Lung (tissue), 12 donors: ENCODE results near the gene EGFL8. TPM values are rescaled to one million over a fixed set of nuclear protein-coding genes. Genes with fewer than 3 reads are reported as not detected.
"Not testable (repeated sequence)": the region's sequence is repeated elsewhere in the genome, so short reads cannot be mapped to it uniquely, and the experiment has no call there.

ENCODE experiments used
- ATAC-seq: fragments of 200-7000 bp; cut with Tn5 transposase; one replicate; pipeline ENCODE4 v1.9.1; 2020; ENCODE audit warnings: moderate number of reproducible peaks; ENCODE audit not compliant: insufficient read depth, low FRiP score
- DNase-seq, 3 donors: peaks; one replicate each; pipeline ENCODE4 v3.0.0-alpha.2; 2013 to 2017
- H3K27ac ChIP-seq, 2 donors: one replicate each; pipeline ENCODE4 v1.5.1; 2013; ENCODE audit warnings: mild to moderate bottlenecking in 2 of 2, moderate library complexity in 2 of 2, control low read depth in 1 of 2, inconsistent platforms in 1 of 2, low read depth in 1 of 2, low read length in 1 of 2
- H3K27me3 ChIP-seq, 3 donors: one replicate each; pipeline ENCODE4 v1.5.1; 2013; ENCODE audit warnings: low read length in 2 of 3; ENCODE audit not compliant: control insufficient read depth in 3 of 3, insufficient read depth in 3 of 3
- H3K36me3 ChIP-seq, 4 donors: one replicate each; pipeline ENCODE4 v1.5.1; 2013; ENCODE audit warnings: low read length in 4 of 4, mild to moderate bottlenecking in 1 of 4, moderate library complexity in 1 of 4; ENCODE audit not compliant: control insufficient read depth in 4 of 4, insufficient read depth in 4 of 4
- H3K4me1 ChIP-seq, 5 donors: one replicate each; pipeline ENCODE4 v1.5.1; 2013; ENCODE audit warnings: low read length in 5 of 5, mild to moderate bottlenecking in 2 of 5, moderate library complexity in 1 of 5; ENCODE audit not compliant: control insufficient read depth in 5 of 5, insufficient read depth in 5 of 5
- H3K4me3 ChIP-seq: one replicate; pipeline ENCODE4 v1.5.1; 2013; ENCODE audit warnings: mild to moderate bottlenecking, control low read depth, moderate library complexity
- H3K9ac ChIP-seq, 2 donors: one replicate each; pipeline ENCODE4 v1.5.1; 2013; ENCODE audit warnings: low read length in 2 of 2, control low read depth in 1 of 2; ENCODE audit not compliant: insufficient read depth in 1 of 2
- H3K9me3 ChIP-seq, 4 donors: one replicate each; pipeline ENCODE4 v1.5.1; 2013; ENCODE audit warnings: low read length in 3 of 4, mild to moderate bottlenecking in 1 of 4, moderate library complexity in 1 of 4; ENCODE audit not compliant: control insufficient read depth in 4 of 4, insufficient read depth in 3 of 4
- CTCF ChIP-seq: IDR thresholded peaks from 2 replicates; pipeline ENCODE4 v1.5.1; 2012; ENCODE audit warnings: mild to moderate bottlenecking; ENCODE audit errors: control extremely low read depth, extremely low read depth
- WGBS, 2 donors: extraction: QIAGEN DNeasy Blood & Tissue Kit; methylation state at CpG; one replicate each; pipeline ENCODE4 v1.1.7; 2013; 5-methylcytosine and 5-hydroxymethylcytosine counted together
- polyA plus RNA-seq, 2 donors: library from polyadenylated mRNA; stranded (reverse); fragments of 200-250 nt; gene quantifications; one replicate each; pipeline ENCODE4 v1.2.1, GENCODE V29; 2013
- total RNA-seq, 2 donors: library from RNA; depleted of rRNA in 1 of 2; stranded (reverse); fragments of >200 nt in 1 of 2; gene quantifications; one replicate each; pipeline ENCODE4 v1.2.1, GENCODE V29; 2014 to 2021
- donor health status: control.
- donor health status: control.
- donor health status: Bipolar disorder and iron deficiency.
- donor health status: healthy.
- donor health status: DM: yes; HTN: yes; CAD: no.

The EGFL8 gene
- total and polyA plus RNA-seq, 4 donors: 3.8 to 10.9 (median 10.0) TPM

DNA sequence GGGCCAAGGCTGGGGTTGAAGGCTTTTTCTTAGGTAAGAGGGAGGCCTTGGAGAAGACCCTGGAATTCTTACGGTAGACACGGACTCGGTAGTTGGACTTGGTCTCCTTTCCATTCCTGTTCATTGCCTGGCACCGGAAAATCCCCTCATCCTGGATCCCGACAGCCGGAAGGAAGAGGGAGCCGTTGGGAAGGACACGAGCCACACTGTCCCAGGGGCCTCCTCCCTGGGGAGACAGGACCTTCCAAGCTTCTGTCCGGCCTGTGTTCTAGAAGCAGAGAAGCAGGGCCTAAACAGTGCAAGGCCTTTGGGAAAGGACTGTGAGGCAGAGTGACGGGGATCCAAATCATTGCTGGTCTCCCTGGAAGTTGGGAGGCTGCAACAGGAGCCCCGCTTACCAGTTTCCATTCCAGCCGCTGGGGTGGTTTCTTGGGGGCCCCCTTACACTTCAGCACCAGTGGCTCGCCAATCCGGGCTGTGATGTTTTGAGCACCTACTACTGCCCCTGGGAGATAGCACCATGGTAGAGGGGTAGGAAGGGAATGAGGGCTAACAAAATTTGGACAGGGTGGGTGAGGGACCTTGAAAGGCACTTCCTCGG, 19.2 kb downstream of the EGFL8 start:
- peaks cover 0 to 34% (median 26%) of the 10 kb centered on the region in 4 donors for H3K36me3 ChIP-seq
- H3K4me1 ChIP-seq: peaks cover 0 to 42% (median 22%) of the 10 kb centered on the region in 5 donors
- H3K9me3 ChIP-seq: no peaks in the 10 kb centered on the region
- 67 to 80% methylated on average over 15 of the region's 15 CpGs for WGBS, 2 donors
- TF ChIP-seq CTCF: no peak
- no peaks in the 10 kb centered on the region for H3K27me3 ChIP-seq
- no peak overlapping the region for H3K9ac ChIP-seq
- H3K27ac ChIP-seq: peak overlapping the region; percentile 30 to 83
- no peak overlapping the region for H3K4me3 ChIP-seq
- no peak for DNase-seq
- no peak for ATAC-seq

DNA sequence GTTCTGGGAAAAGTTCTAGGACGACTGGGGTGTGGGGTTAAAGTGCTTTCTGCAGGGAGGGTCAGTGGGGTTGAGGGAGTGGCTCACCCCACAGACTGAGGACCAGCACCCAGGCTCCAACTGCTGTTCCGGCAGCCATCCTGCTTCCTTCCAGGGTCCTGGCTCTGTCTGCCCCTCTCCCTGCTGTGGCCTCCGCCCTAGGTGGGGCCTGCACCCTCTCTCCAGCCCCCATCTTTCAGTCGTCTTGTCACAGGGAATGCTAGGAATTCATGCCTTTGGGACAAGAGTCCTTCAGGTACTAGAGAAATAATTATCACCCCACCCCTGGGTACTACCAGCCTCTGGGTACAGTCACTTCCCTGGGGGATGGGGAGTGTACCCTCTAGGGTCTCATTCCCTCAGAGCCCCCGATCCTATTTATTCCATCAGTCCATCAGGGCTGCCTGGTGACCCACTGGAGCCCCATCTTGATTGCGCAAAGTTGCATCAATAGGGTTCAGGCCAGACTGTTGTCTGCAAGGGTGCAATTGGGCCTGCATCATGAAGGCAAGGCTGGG, 19.8 kb downstream of the EGFL8 start, which contains the start of gene AGER:
Gene AGER, minus strand, starts transcription at position 170 of the 557 bp plus-strand sequence. Its CDS starts 31 bp downstream, at position 139.
- H3K9ac ChIP-seq: no peak within 1 kb of the TSS
- H3K4me3 ChIP-seq: no peak within 1 kb of the TSS
- WGBS, 2 donors: 63 to 79% methylated on average over 6 of the region's 6 CpGs
- DNase-seq (peak in 1 of 3 donors; percentile 28), ATAC-seq (no peak)
- no peak for TF ChIP-seq CTCF
- H3K9me3 ChIP-seq: no peaks in the 10 kb centered on the region
- no peaks in the 10 kb centered on the region for H3K27me3 ChIP-seq
- peak within 1 kb of the TSS; percentile 30 to 83 for H3K27ac ChIP-seq
- H3K36me3 ChIP-seq: peaks cover 0 to 33% (median 26%) of the 10 kb centered on the region in 4 donors
- H3K4me1 ChIP-seq: peaks cover 0 to 42% (median 19%) of the 10 kb centered on the region in 5 donors

DNA sequence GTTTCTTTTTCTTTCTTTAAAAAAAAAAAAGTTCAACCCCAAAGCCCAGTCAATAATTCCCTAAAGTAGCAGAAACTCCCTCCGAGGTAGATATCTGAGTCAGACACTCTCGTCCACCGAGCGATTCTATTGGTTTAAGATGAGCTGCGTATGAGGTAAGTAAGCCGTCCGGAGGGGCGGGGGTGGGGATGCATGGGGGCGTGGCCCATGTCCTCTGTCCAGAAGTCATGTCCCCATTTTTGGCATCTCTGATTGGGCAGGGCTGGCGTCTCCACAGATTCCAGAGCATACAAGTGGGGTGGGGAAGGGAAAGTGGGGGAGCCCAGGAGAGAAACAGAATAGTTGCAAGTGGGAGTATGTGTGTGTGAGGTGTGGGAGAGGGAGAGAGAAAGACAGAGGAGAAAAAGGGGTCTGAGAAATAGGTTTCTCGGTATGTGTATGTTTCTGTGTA, 21.3 kb downstream of the EGFL8 start:
- H3K4me3 ChIP-seq, H3K9ac ChIP-seq, H3K9me3 ChIP-seq, H3K27me3 ChIP-seq: not testable (repeated sequence)
- Histone ChIP-seq H3K27ac (peak overlapping the region; percentile 76 to 80), H3K4me1 (peaks cover 0 to 42% (median 18%) of the 10 kb centered on the region in 5 donors), H3K36me3 (peaks cover 0 to 27% (median 24%) of the 10 kb centered on the region in 4 donors)
- WGBS, 2 donors: 21 to 50% methylated on average over 11 of the region's 11 CpGs
- peak; percentile 46 for ATAC-seq
- peak; percentile 83 to 89 (median 86) for DNase-seq

- Histone ChIP-seq H3K4me1 (peaks cover 0 to 48% (median 18%) of the 10 kb centered on the region in 5 donors), H3K36me3 (peaks cover 0 to 27% (median 20%) of the 10 kb centered on the region in 4 donors), H3K27ac (peak overlapping the region; percentile 76 to 80)
- 69 to 73% methylated on average over 10 of the region's 10 CpGs for WGBS, 2 donors
- ATAC-seq, H3K4me3 ChIP-seq, H3K9me3 ChIP-seq, H3K9ac ChIP-seq, H3K27me3 ChIP-seq, DNase-seq: not testable (repeated sequence)
Observed at GRCh38 chr6:32186151-32186840, 21.9 kb downstream of the EGFL8 start.
